LNCaP clone FGC (cell line): ENCODE measurements around the gene SYT5.

Source experiments
- DNase-seq: peaks from one replicate; pipeline ENCODE4 v3.0.0-alpha.2; 2011; ENCODE audit warnings: low read depth
- H3K4me3 ChIP-seq: 2 replicates; pipeline ENCODE4 v1.5.1; 2011; ENCODE audit warnings: mild to moderate bottlenecking, low read depth, low read length, control low read depth
- CTCF ChIP-seq: IDR thresholded peaks from 2 replicates; pipeline ENCODE4 v1.5.1; 2012; ENCODE audit warnings: mild to moderate bottlenecking; ENCODE audit not compliant: control insufficient read depth, insufficient read depth; ENCODE audit errors: extremely low read depth

Gene SYT5

GRCh38 chr19:55196803-55197202 is 16.7 kb upstream of the SYT5 start:
- no peak for DNase-seq
- no peak for TF ChIP-seq CTCF

GRCh38 chr19:55193481-55193880 is 13.4 kb upstream of the SYT5 start:
- H3K4me3 ChIP-seq: no peak overlapping the region
- DNase-seq: no peak
- no peak for TF ChIP-seq CTCF

More at GRCh38 chr19:55196803-55197202, 16.7 kb upstream of the SYT5 start:
- H3K4me3 ChIP-seq: no peak overlapping the region

GRCh38 chr19:55189403-55189835 is 9.3 kb upstream of the SYT5 start:
- DNase-seq: no peak
- no peak for TF ChIP-seq CTCF
- no peak overlapping the region for H3K4me3 ChIP-seq

GRCh38 chr19:55188625-55189024 is 8.5 kb upstream of the SYT5 start:
- no peak for DNase-seq
- no peak for TF ChIP-seq CTCF
- H3K4me3 ChIP-seq: no peak overlapping the region

GRCh38 chr19:55186080-55186479 is 6.0 kb upstream of the SYT5 start:
- DNase-seq: no peak
- no peak overlapping the region for H3K4me3 ChIP-seq
- no peak for TF ChIP-seq CTCF

GRCh38 chr19:55181740-55182139 is 1.7 kb upstream of the SYT5 start:
- H3K4me3 ChIP-seq: no peak overlapping the region
- no peak for TF ChIP-seq CTCF
- DNase-seq: no peak

GRCh38 chr19:55178781-55179599 is 1.1 kb downstream of the SYT5 start:
- DNase-seq: no peak
- H3K4me3 ChIP-seq: no peak overlapping the region

More at GRCh38 chr19:55178781-55179599, 1.1 kb downstream of the SYT5 start:
- no peak for TF ChIP-seq CTCF
